ENCODE data around the gene RABAC1.

GRCh38 chr19:41923045-41923788, 35.9 kb downstream of the RABAC1 start:
- TF ChIP-seq EZH2phosphoT487 (IDR thresholded peaks at IDR 0.05; ENCODE audit: borderline replicate concordance), result no peak
- TF ChIP-seq POLR2A (IDR thresholded peaks at IDR 0.05; ENCODE audit: borderline replicate concordance, extremely low read depth, insufficient read depth, insufficient read length), result no peak
- TF ChIP-seq ATF3 (IDR thresholded peaks at IDR 0.05), result no peak
- no peak for TF ChIP-seq CTCF (IDR thresholded peaks at IDR 0.05 in 2 of 3, conservative IDR thresholded peaks at IDR 0.05 in 1 of 3; ENCODE audit: borderline replicate concordance in 1 of 3, insufficient read depth in 1 of 3, low read depth in 2 of 3, low read length in 2 of 3)
- TF ChIP-seq POLR2AphosphoS5 (IDR thresholded peaks at IDR 0.05; ENCODE audit: low read depth, low read length), result no peak
- no peak for TF ChIP-seq RAD21 (IDR thresholded peaks at IDR 0.05; ENCODE audit: low read depth)
- TF ChIP-seq EZH2 (IDR thresholded peaks at IDR 0.05), result no peak
- no peak for TF ChIP-seq ZBTB33 (IDR thresholded peaks at IDR 0.05; ENCODE audit: extremely low read depth, insufficient replicate concordance, low read length)
- no peak for TF ChIP-seq EGR1 (IDR thresholded peaks at IDR 0.05; ENCODE audit: low read depth)
- no peak for TF ChIP-seq MAX (IDR thresholded peaks at IDR 0.05)

All from HCT116 (cell line).